Mucosa of stomach (tissue), 1 donor: ENCODE measurements around the gene ACAN.
A peak's percentile ranks its signal among the peaks of the same experiment; 100 is the strongest.

Experiments used
- H3K27me3 ChIP-seq: one replicate; pipeline ENCODE4 v1.7.0; 2013; ENCODE audit warnings: mild to moderate bottlenecking, low read length; ENCODE audit not compliant: control insufficient read depth, insufficient read depth
- H3K36me3 ChIP-seq: one replicate; pipeline ENCODE4 v1.7.0; 2013; ENCODE audit warnings: low read length; ENCODE audit not compliant: control insufficient read depth, insufficient read depth
- H3K4me1 ChIP-seq: one replicate; pipeline ENCODE4 v1.7.0; 2013; ENCODE audit warnings: mild to moderate bottlenecking, low read length; ENCODE audit not compliant: control insufficient read depth, insufficient read depth
- H3K4me3 ChIP-seq: one replicate; pipeline ENCODE4 v1.7.0; 2013; ENCODE audit warnings: low read length
- H3K9ac ChIP-seq: one replicate; pipeline ENCODE4 v1.7.0; 2013; ENCODE audit warnings: mild to moderate bottlenecking, low read length, moderate library complexity
- H3K9me3 ChIP-seq: one replicate; pipeline ENCODE4 v1.7.0; 2013; ENCODE audit warnings: mild to moderate bottlenecking, low read length, moderate library complexity; ENCODE audit not compliant: control insufficient read depth
- donor health status: Pancreatic carcinoma.

ACAN gene

DNA sequence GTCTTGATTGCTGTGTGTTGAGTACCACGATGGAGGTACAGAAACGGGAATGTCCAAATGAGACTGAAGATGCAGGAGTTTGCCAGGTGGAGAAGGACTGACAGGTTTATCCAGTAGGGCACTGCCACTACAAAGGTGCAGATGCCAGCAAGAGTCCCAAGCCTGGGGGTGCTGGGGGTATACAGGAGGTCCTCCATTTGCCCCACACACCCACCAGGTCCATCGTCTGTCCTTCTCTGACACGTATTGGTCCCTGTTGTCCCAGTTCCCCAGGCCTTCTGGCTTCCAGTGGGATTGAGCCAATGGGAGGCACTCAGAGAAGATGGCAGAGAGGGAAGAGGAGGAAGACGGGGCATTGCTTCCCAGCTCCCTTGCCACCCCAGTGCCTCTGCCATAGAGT, 85.5 kb downstream of the ACAN start:
- no peaks in the 10 kb centered on the region for H3K36me3 ChIP-seq
- no peaks in the 10 kb centered on the region for H3K9me3 ChIP-seq
- H3K27me3 ChIP-seq, result no peaks in the 10 kb centered on the region
- H3K9ac ChIP-seq, result no peak overlapping the region
- no peak overlapping the region for H3K4me3 ChIP-seq
- no peaks in the 10 kb centered on the region for H3K4me1 ChIP-seq

DNA sequence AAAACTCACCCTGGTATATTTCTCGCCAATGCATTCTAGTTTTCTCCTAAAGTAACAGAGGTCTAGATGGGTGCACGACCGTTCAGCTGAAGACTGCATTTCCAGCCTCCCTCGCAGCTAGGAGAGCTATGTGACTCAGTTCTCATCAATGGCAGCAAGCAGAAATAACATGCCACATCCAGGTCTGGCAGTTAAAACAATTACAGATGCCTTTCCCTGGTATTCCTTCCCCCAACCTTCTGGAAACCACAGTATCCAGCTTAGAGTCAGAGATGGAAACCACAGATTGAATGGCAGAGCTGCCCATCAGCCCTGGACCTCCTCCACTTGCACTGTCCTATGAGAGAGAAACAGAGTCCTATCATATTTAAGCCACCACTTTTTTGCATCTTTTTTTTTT, 87.3 kb downstream of the ACAN start:
- H3K9me3 ChIP-seq, result no peaks in the 10 kb centered on the region
- H3K4me1 ChIP-seq, result peaks cover 15% of the 10 kb centered on the region
- no peaks in the 10 kb centered on the region for H3K36me3 ChIP-seq
- H3K4me3 ChIP-seq, result no peak overlapping the region
- H3K27me3 ChIP-seq, result peaks cover 17% of the 10 kb centered on the region
- no peak overlapping the region for H3K9ac ChIP-seq

GRCh38 chr15:88891540-88892254, 88.5 kb downstream of the ACAN start:
- Histone ChIP-seq H3K9me3 (no peaks in the 10 kb centered on the region), H3K4me3 (no peak overlapping the region), H3K36me3 (no peaks in the 10 kb centered on the region), H3K27me3 (peaks cover 23% of the 10 kb centered on the region), H3K9ac (no peak overlapping the region), H3K4me1 (peaks cover 17% of the 10 kb centered on the region)

- Histone ChIP-seq H3K27me3 (peaks cover 23% of the 10 kb centered on the region), H3K36me3 (no peaks in the 10 kb centered on the region), H3K9ac (no peak overlapping the region), H3K4me3 (no peak overlapping the region), H3K9me3 (no peaks in the 10 kb centered on the region), H3K4me1 (peaks cover 27% of the 10 kb centered on the region)
These were observed 91.1 kb downstream of the ACAN start for GRCh38 chr15:88894348-88894818.

DNA sequence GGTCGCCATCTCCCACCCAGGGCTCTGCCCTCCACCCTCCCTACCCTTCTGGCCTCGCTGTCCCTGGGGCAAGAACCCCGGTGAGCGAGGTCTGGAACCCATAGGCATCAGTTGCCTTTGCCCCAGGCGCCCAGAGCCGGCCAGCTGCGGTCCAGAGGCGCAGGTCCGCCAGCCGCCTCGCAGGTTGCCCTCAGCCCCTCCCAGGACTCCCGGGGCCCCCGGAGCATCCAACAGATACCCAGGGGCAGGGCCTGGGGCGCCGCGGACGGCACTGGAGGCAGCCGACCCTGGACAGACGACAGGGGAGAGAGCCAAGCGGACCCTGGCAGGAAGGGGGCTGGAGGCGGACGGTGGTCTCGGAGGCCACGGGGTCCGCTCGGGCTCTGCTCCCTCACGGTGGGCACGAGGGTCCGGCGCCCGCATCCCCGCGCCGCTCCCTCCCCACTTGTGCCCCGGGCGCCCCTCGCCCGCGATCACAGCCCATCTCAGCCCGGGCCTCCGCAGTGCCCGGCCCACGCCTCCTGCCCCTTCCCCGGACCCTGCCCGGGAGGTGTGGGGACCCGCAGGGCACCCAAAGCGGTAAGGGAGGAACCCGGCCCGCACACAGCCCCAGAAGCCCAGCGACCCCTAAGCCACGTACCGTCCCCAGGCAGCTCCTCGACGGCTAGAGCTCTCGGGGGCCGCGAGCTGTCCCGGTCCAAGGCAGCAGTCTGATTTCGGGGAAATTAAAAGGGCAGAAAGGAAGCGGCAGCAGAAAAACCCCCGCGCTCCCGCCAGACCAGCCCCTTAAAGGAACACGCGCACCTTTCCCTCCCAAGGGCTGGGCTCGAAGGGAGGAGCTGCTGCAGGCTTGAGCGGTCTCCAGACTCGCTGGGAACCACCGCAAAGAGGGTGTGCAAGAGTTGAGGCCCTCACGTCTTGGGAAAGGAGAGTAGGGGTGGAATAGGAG, 91.9 kb downstream of the ACAN start, which contains the start of gene HAPLN3:
HAPLN3 (minus strand) TSS at position 726 of the 949 bp plus-strand sequence. CDS start 8,246 bp downstream, outside the sequence.
- Histone ChIP-seq H3K36me3 (no peaks in the 10 kb centered on the region), H3K27me3 (peaks cover 23% of the 10 kb centered on the region), H3K4me1 (peaks cover 27% of the 10 kb centered on the region), H3K9ac (peak within 1 kb of the TSS; percentile 34), H3K4me3 (peak within 1 kb of the TSS; percentile 41), H3K9me3 (no peaks in the 10 kb centered on the region)

GRCh38 chr15:88896333-88897033, 93.2 kb downstream of the ACAN start:
- Histone ChIP-seq H3K4me3 (no peak overlapping the region), H3K9ac (peak overlapping the region; percentile 30), H3K36me3 (no peaks in the 10 kb centered on the region), H3K4me1 (peaks cover 27% of the 10 kb centered on the region), H3K27me3 (peaks cover 23% of the 10 kb centered on the region), H3K9me3 (no peaks in the 10 kb centered on the region)

GRCh38 chr15:88897142-88897455, 93.9 kb downstream of the ACAN start:
- H3K4me3 ChIP-seq, result no peak overlapping the region
- H3K9me3 ChIP-seq, result no peaks in the 10 kb centered on the region
- no peaks in the 10 kb centered on the region for H3K36me3 ChIP-seq
- H3K4me1 ChIP-seq, result peaks cover 27% of the 10 kb centered on the region
- peaks cover 23% of the 10 kb centered on the region for H3K27me3 ChIP-seq
- peak overlapping the region; percentile 30 for H3K9ac ChIP-seq

- Histone ChIP-seq H3K4me3 (no peak overlapping the region), H3K36me3 (no peaks in the 10 kb centered on the region), H3K27me3 (peaks cover 23% of the 10 kb centered on the region), H3K9me3 (no peaks in the 10 kb centered on the region), H3K4me1 (peaks cover 27% of the 10 kb centered on the region), H3K9ac (no peak overlapping the region)
These were observed 94.4 kb downstream of the ACAN start for GRCh38 chr15:88897456-88898194.

GRCh38 chr15:88898736-88899135, 95.5 kb downstream of the ACAN start:
- Histone ChIP-seq H3K36me3 (no peaks in the 10 kb centered on the region), H3K9ac (no peak overlapping the region), H3K4me1 (peaks cover 27% of the 10 kb centered on the region), H3K9me3 (no peaks in the 10 kb centered on the region), H3K27me3 (peaks cover 23% of the 10 kb centered on the region), H3K4me3 (no peak overlapping the region)

DNA sequence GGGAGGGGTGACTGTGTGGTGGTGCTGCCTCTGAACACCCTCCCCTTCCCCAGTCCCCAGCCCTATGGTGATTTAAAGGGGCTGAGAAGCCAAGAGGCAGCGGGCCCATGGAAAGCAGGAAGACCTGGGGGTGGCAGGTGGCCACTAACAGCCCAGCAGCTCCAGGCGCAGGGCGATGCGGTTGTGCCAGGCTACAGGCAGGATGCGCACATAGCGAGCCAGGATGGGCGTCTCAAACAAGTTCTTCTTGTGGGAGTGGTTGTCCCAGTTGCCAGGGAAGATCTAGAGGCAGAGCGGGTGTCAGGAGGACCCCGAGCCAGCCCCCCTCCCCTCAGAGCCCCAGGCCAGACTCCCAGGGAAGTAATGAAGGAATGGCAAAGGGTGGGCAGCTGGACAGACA, 96.0 kb downstream of the ACAN start:
- Histone ChIP-seq H3K9ac (no peak overlapping the region), H3K4me3 (no peak overlapping the region), H3K9me3 (no peaks in the 10 kb centered on the region), H3K36me3 (no peaks in the 10 kb centered on the region), H3K27me3 (peaks cover 18% of the 10 kb centered on the region), H3K4me1 (peaks cover 25% of the 10 kb centered on the region)

GRCh38 chr15:88900309-88900981, 97.2 kb downstream of the ACAN start:
- Histone ChIP-seq H3K36me3 (no peaks in the 10 kb centered on the region), H3K9ac (no peak overlapping the region)

More at GRCh38 chr15:88900309-88900981, 97.2 kb downstream of the ACAN start:
- H3K4me3 ChIP-seq, result no peak overlapping the region
- H3K9me3 ChIP-seq, result no peaks in the 10 kb centered on the region
- H3K4me1 ChIP-seq, result peaks cover 24% of the 10 kb centered on the region
- peaks cover 6% of the 10 kb centered on the region for H3K27me3 ChIP-seq
